IPS-18a (cell line): ENCODE measurements around the gene DMXL2.
"Not testable (repeated sequence)": the region's sequence is repeated elsewhere in the genome, so short reads cannot be mapped to it uniquely, and the experiment has no call there.

Experiments used
- H3K27ac ChIP-seq: one replicate; pipeline ENCODE4 v1.5.1; 2013; ENCODE audit warnings: low read length
- H3K27me3 ChIP-seq: one replicate; pipeline ENCODE4 v1.6.1; 2013; ENCODE audit warnings: mild to moderate bottlenecking, low read length; ENCODE audit not compliant: control insufficient read depth, insufficient read depth
- H3K36me3 ChIP-seq: one replicate; pipeline ENCODE4 v1.6.1; 2013; ENCODE audit warnings: low read depth, low read length; ENCODE audit not compliant: control insufficient read depth
- H3K4me1 ChIP-seq: one replicate; pipeline ENCODE4 v1.6.1; 2013; ENCODE audit warnings: low read depth, low read length; ENCODE audit not compliant: control insufficient read depth
- H3K4me3 ChIP-seq: one replicate; pipeline ENCODE4 v1.5.1; 2013; ENCODE audit warnings: low read length
- H3K9ac ChIP-seq: one replicate; pipeline ENCODE4 v1.6.1; 2013; ENCODE audit warnings: mild to moderate bottlenecking, low read length, moderate library complexity
- H3K9me3 ChIP-seq: one replicate; pipeline ENCODE4 v1.6.1; 2013; ENCODE audit warnings: low read depth, low read length; ENCODE audit not compliant: control insufficient read depth

Gene DMXL2, protein sequence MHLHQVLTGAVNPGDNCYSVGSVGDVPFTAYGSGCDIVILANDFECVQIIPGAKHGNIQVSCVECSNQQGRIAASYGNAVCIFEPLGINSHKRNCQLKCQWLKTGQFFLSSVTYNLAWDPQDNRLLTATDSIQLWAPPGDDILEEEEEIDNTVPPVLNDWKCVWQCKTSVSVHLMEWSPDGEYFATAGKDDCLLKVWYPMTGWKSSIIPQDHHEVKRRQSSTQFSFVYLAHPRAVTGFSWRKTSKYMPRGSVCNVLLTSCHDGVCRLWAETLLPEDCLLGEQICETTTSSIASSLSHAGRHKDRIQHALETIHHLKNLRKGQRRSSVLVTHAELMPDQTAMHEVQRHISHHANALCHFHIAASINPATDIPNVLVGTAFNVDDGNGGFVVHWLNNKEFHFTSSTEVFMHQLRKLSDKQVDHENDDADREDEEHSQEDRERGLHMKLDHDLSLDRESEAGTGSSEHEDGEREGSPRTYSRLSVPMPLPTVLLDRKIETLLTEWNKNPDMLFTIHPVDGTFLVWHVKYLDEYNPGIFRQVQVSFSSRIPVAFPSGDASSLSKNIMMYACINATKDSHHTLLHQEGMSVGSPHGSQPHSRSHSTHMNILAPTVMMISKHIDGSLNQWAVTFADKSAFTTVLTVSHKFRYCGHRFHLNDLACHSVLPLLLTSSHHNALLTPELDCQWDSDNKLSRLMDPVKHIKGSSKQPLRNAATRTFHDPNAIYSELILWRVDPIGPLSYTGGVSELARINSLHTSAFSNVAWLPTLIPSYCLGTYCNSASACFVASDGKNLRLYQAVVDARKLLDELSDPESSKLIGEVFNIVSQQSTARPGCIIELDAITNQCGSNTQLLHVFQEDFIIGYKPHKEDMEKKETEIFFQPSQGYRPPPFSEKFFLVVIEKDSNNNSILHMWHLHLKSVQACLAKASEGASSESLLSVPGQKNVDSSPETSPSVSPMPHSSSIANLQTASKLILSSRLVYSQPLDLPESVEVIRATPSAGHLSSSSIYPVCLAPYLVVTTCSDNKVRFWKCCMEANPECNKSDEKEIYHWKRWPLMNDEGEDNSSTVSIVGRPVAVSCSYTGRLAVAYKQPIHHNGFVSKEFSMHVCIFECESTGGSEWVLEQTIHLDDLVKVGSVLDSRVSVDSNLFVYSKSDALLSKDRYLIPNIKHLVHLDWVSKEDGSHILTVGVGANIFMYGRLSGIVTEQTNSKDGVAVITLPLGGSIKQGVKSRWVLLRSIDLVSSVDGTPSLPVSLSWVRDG (N-terminal part only)

DNA sequence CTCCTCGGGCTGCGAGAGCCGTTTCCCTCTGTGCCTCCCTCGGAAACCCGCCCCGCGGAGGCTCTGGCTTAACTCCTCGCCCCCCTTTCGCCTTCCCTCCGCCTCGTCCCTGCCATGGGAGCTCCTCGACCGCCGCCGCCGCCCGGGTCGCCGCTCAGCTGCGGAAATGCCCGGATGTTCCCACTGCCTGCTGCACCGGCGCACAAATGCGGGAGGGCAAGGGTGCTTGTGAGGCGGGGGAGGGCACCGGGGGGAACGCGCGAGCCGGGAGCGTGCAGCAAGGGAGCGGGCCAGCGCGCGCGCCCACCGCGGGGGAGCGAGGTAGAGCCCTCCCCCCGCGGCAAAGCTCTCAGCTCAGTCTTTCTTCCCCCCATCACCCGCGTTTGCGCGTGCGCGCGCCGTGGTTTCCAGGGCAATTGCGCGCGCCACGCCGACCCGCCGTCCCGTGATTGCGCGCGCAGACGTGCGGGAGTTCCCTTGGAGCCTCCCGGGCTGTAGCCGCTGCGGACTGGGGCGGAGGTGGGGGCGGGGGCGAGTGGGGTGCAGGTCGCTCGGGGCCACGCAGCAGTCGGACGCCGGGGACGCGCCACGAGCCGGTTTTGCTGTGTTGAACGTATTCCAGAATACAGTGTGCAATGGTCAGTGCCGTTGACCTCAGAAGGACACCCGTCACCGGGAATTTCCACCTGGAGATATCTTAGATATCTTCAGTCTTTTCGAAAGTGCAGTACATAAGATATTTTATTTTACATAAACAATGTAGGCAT, at the start of gene DMXL2:
Gene DMXL2, minus strand, starts transcription at position 168 of the 767 bp plus-strand sequence. CDS start 226 bp downstream, outside the sequence.
- no peaks in the 10 kb centered on the region for H3K36me3 ChIP-seq
- H3K27ac ChIP-seq: no peak within 1 kb of the TSS
- peaks cover 27% of the 10 kb centered on the region for H3K27me3 ChIP-seq
- peak within 1 kb of the TSS; percentile 64 for H3K9ac ChIP-seq
- peaks cover 12% of the 10 kb centered on the region for H3K4me1 ChIP-seq
- peak within 1 kb of the TSS; percentile 95 for H3K4me3 ChIP-seq
- no peaks in the 10 kb centered on the region for H3K9me3 ChIP-seq

DNA sequence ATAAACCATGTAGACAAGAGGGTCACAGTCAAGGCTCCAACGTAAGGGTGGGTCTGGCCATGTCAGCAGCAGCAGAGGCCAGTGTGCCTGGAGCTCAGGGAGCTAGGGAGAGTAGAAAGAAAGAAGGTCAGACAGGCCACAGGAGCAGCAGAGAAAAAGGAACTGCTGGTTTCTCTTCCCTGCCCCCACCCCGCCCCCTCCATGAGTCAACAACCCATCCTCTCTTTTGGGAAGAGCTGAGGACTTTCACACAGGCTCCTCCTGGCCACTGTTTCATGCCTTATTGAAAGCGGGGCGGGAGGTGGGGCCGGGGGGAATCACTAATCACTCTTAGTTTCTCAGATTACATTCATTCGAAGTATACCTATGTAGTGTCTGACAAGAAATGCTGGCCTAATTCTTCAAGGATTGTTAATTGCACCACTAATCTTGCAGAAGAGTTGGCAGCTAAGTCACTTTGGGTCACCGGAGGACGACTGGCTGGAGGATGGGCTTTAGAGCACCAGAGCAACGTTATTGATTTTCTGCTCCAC, 49.6 kb upstream of the DMXL2 start:
- Histone ChIP-seq H3K27me3 (no peaks in the 10 kb centered on the region), H3K9me3 (no peaks in the 10 kb centered on the region), H3K27ac (no peak overlapping the region), H3K9ac (no peak overlapping the region), H3K36me3 (no peaks in the 10 kb centered on the region), H3K4me3 (no peak overlapping the region), H3K4me1 (no peaks in the 10 kb centered on the region)

DNA sequence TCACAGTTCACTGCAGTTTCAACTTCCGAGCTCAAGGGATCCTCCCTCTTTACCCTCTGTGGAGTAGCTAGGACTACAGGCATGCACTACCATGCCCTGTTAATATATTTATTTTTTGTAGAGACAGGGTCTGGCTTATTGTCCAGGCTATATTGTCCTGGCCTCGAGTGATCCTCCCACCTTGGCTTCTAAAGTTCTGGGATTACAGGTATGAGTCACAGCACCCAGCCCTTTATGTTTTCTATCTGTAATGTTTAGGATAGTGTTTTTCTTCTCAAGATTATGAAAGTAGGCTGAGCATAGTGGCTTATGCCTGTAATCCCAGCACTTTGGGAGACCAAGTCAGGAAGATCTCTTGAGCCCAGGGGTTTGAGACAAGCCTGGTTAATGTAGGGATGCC, 46.8 kb upstream of the DMXL2 start:
- Histone ChIP-seq H3K4me3 (no peak overlapping the region), H3K27ac (no peak overlapping the region), H3K4me1 (no peaks in the 10 kb centered on the region), H3K9ac (no peak overlapping the region), H3K27me3 (no peaks in the 10 kb centered on the region), H3K9me3 (no peaks in the 10 kb centered on the region), H3K36me3 (no peaks in the 10 kb centered on the region)

DNA sequence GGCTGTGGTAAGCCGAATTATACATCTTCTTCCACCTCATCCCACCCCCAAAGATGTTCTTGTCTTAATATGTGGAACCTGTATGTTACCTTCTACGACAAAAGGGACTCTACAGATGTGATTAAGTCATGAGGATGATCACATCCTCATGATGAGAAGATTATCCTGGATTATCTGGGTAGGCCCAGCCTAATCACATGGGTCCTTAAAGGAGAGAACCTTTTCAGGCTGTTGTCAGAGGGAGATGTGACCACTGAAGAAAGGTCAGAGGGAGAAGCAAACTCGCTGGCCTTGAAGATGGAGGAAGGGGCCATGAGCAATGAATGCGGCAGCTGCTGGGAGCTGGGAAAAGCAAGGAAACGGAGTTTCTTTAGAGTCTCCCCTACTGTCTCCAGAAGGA, 45.9 kb upstream of the DMXL2 start:
- H3K4me1 ChIP-seq: no peaks in the 10 kb centered on the region
- no peak overlapping the region for H3K4me3 ChIP-seq
- no peak overlapping the region for H3K9ac ChIP-seq
- no peak overlapping the region for H3K27ac ChIP-seq
- no peaks in the 10 kb centered on the region for H3K9me3 ChIP-seq
- H3K27me3 ChIP-seq: no peaks in the 10 kb centered on the region
- H3K36me3 ChIP-seq: no peaks in the 10 kb centered on the region

DNA sequence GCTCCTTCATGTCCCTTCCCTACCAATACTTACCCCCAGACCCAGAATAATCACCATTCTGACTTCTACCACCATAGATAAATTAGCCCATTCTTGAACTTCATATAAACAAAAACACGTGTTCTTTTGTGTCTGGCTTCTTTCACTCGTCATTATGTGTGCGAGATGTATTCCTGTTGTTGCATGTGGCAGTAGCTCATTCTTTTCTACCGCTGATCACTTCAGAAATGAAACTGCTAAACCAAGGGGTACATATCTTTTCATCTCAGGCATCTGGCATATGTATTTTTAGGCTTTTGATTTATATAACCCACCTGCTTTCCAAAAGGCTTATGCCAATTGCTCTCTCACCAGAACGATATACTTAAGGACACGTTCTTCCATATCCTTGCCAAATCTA, 44.9 kb upstream of the DMXL2 start:
- Histone ChIP-seq H3K9ac (no peak overlapping the region), H3K9me3 (no peaks in the 10 kb centered on the region), H3K27me3 (no peaks in the 10 kb centered on the region), H3K27ac (no peak overlapping the region), H3K36me3 (no peaks in the 10 kb centered on the region), H3K4me3 (no peak overlapping the region), H3K4me1 (no peaks in the 10 kb centered on the region)

DNA sequence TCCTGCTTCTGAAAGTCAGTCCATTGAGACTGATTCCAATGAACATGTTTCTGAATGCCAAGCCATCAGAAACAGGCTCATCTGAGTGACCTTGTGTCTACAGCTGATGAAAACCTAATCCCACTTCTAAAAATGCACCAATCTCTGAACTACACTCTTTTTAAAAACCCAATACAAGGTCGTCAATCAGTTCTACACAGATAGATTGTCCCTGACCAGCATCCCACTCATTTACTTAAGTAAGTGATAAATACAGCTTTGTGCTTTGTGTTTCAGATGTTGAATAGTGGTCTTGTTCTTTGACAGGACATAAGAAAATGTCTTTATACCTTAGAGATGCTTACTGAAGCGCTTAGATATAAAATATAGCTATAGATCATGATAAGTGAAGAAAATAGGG, 38.5 kb upstream of the DMXL2 start:
- Histone ChIP-seq H3K9ac (no peak overlapping the region), H3K4me3 (no peak overlapping the region), H3K36me3 (no peaks in the 10 kb centered on the region), H3K9me3 (no peaks in the 10 kb centered on the region), H3K4me1 (no peaks in the 10 kb centered on the region), H3K27ac (no peak overlapping the region), H3K27me3 (no peaks in the 10 kb centered on the region)

DNA sequence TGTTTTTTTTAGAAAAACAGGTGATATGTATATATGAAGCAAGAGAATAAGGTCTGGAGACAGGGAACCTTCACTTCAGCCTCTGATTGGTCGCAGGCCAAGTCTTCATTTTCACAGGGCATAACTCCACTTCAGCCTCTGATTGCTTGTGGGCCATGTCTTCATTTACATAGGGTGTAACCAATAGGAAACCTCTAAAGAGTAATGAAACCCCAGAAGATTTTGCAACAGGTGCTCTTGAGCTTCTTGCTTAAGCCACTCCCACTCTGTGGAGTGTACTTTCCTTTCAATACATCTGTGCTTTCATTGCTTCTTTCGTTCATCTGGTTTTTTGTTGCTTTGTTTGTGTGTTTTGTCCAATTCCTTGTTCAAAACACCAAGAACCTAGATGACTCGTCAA, 36.1 kb upstream of the DMXL2 start:
- H3K9ac ChIP-seq: no peak overlapping the region
- H3K4me1 ChIP-seq: peaks cover 4% of the 10 kb centered on the region
- no peak overlapping the region for H3K27ac ChIP-seq
- H3K36me3 ChIP-seq: no peaks in the 10 kb centered on the region
- no peaks in the 10 kb centered on the region for H3K27me3 ChIP-seq
- no peak overlapping the region for H3K4me3 ChIP-seq
- H3K9me3 ChIP-seq: no peaks in the 10 kb centered on the region

DNA sequence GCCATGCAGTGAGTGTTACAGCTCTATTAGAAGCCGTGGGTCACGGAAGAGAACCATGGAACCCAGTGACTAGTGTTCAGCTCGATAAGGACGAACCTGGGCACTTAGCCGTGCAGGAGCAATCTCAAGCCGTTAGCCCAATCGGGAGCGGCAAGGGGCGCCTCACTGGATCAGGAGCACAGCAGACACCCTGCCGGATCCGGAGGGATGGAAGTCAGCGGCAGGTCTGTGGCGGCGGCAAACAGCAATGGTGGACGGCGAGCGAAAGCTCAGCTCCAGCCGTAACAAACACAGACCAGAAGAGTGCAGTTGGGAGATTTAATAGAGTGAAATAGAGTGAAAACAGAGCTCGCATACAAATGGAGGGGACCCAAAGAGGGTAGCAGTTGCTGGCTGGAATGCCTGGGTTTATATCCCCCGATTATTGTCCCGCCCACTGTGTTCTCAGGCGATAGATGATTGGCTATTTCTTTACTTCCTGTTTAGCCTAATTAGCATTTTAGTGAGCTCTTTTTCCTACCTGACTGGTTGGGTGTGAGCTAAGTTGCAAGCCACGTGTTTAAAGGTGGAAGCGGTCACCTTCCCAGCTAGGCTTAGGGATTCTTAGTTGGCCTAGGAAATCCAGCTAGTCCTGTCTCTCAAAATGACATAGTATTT, 33.0 kb upstream of the DMXL2 start:
- not testable (repeated sequence) for H3K4me3 ChIP-seq, H3K9me3 ChIP-seq, H3K9ac ChIP-seq, H3K27me3 ChIP-seq, H3K36me3 ChIP-seq, H3K4me1 ChIP-seq, H3K27ac ChIP-seq

DNA sequence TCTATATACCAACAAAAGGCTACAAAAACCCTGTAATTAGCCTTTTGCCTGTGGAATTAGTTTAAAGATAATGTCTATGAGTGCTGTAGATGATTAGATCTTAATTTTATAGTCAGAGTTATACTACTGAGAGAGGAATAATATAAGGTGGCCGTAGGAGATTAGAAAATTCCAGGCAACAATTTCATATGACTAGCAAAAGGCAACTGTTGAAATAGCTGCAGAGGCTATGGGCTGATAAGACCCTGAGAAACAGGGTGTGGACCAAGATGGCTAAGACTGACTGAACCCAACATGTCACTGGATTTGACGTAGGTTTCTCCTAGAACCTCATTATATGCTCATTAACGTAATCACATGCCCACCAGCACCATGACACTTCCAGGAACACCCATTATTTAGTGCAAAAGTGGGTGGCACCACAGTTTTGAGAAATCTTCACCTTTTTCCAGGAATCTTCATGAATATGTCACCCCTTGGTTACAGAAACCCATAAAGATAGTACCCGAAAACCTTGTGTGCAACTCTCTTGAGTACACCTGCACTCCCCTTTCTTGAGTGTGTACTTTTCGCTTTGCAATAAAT, 29.6 kb upstream of the DMXL2 start:
- Histone ChIP-seq H3K4me1 (peaks cover 4% of the 10 kb centered on the region), H3K27me3 (no peaks in the 10 kb centered on the region), H3K27ac (no peak overlapping the region), H3K36me3 (no peaks in the 10 kb centered on the region), H3K4me3 (no peak overlapping the region), H3K9me3 (no peaks in the 10 kb centered on the region), H3K9ac (no peak overlapping the region)
